DOHH2 (cell line): ENCODE data around the gene STPG3.

Source experiments
- H3F3A ChIP-seq: fragments of 200-600 bp; sonication (generic), shearing (Covaris generic); 2 replicates; pipeline ENCODE4 v1.6.0; 2016; ENCODE audit warnings: antibody characterized with exemption, mild to moderate bottlenecking; ENCODE audit not compliant: control insufficient read depth, insufficient read depth
- H3K27ac ChIP-seq: fragments of 200-600 bp; sonication (generic); 2 replicates; pipeline ENCODE4 v1.5.1; 2014; ENCODE audit warnings: low read depth, mild to moderate bottlenecking, low read length, moderate library complexity
- H3K27me3 ChIP-seq: fragments of 200-600 bp; sonication (generic); 2 replicates; pipeline ENCODE4 v1.6.1; 2014; ENCODE audit warnings: mild to moderate bottlenecking, low read length, mixed read lengths; ENCODE audit not compliant: control insufficient read depth
- H3K36me3 ChIP-seq: fragments of 200-600 bp; sonication (generic); 2 replicates; pipeline ENCODE4 v1.6.1; 2014; ENCODE audit warnings: mild to moderate bottlenecking, low read length, moderate library complexity, mixed read lengths; ENCODE audit not compliant: control insufficient read depth
- H3K4me1 ChIP-seq: fragments of 200-600 bp; sonication (generic); 2 replicates; pipeline ENCODE4 v1.6.1; 2014; ENCODE audit warnings: mild to moderate bottlenecking, low read length, mixed read lengths; ENCODE audit not compliant: control insufficient read depth
- H3K4me2 ChIP-seq: fragments of 200-600 bp; sonication (generic); 2 replicates; pipeline ENCODE4 v1.6.0; 2014; ENCODE audit warnings: mild to moderate bottlenecking, low read length, moderate library complexity
- H3K4me3 ChIP-seq: fragments of 200-600 bp; sonication (generic); 2 replicates; pipeline ENCODE4 v1.5.1; 2014; ENCODE audit warnings: mild to moderate bottlenecking, low read length, mixed read lengths
- H3K79me2 ChIP-seq: fragments of 200-600 bp; sonication (generic); 2 replicates; pipeline ENCODE4 v1.6.1; 2014; ENCODE audit warnings: mild to moderate bottlenecking, low read length, mixed read lengths; ENCODE audit not compliant: control insufficient read depth
- H3K9me2 ChIP-seq: fragments of 200-600 bp; sonication (generic); replicated peaks from 2 replicates; pipeline ENCODE4 v1.6.1; 2014; ENCODE audit warnings: mild to moderate bottlenecking, low read length, mixed read lengths; ENCODE audit not compliant: control insufficient read depth
- H3K9me3 ChIP-seq: fragments of 200-600 bp; sonication (generic); 2 replicates; pipeline ENCODE4 v1.6.1; 2014; ENCODE audit warnings: antibody characterized with exemption, low read length, mixed read lengths; ENCODE audit not compliant: control insufficient read depth, insufficient read depth
- H4K20me1 ChIP-seq: fragments of 200-600 bp; sonication (generic); 2 replicates; pipeline ENCODE4 v1.6.0; 2014; ENCODE audit warnings: low read depth, mild to moderate bottlenecking, antibody characterized with exemption, low read length, moderate library complexity; ENCODE audit not compliant: control insufficient read depth, insufficient read depth
- CTCF ChIP-seq: fragments of 200-600 bp; sonication (generic); IDR thresholded peaks from one replicate; pipeline ENCODE4 v1.5.1; 2014; ENCODE audit warnings: antibody characterized with exemption, mild to moderate bottlenecking, low read depth, low read length; ENCODE audit not compliant: poor library complexity, severe bottlenecking
- EZH2phosphoT487 ChIP-seq: fragments of 200-600 bp; sonication (generic); IDR thresholded peaks from 2 replicates; pipeline ENCODE4 v1.6.1; 2017; ENCODE audit warnings: borderline replicate concordance, mild to moderate bottlenecking, antibody characterized with exemption, low read length, moderate library complexity, mixed read lengths

STPG3 gene

DNA sequence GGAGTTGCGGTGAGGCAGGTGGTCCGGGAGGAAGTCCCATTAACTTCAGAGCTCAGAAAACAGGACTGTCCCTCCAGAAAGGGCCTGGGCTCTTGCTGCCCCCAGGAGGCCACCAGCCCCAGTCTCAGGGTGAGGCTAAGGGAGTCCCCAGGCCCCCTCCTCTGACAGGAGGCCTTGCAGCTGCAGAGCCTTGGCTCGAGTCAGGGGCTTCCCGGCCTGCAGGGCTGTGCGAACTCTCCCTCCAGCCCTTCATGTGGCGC, 3.2 kb upstream of the STPG3 start:
- Histone ChIP-seq H3K4me1 (peaks cover 37% of the 10 kb centered on the region), H3K9me2 (no peaks in the 10 kb centered on the region), H4K20me1 (peaks cover 9% of the 10 kb centered on the region), H3K36me3 (peaks cover 12% of the 10 kb centered on the region), H3F3A (peaks cover 5% of the 10 kb centered on the region; the same call in 1 of the 2 replicates), H3K4me3 (no peak overlapping the region), H3K79me2 (peaks cover 2% of the 10 kb centered on the region), H3K4me2 (no peak overlapping the region), H3K27me3 (no peaks in the 10 kb centered on the region), H3K9me3 (no peaks in the 10 kb centered on the region), H3K27ac (no peak overlapping the region)
- TF ChIP-seq CTCF (no peak), EZH2phosphoT487 (no peak)

GRCh38 chr9:137250329-137251193, 525 bp upstream of the STPG3 start:
- Histone ChIP-seq H3F3A (0 out of 2 replicates have a peak, but pooled peaks cover 3% of the 10 kb centered on the region), H3K4me3 (no peak overlapping the region), H3K4me1 (peaks cover 43% of the 10 kb centered on the region), H3K9me3 (no peaks in the 10 kb centered on the region), H3K79me2 (peaks cover 4% of the 10 kb centered on the region), H4K20me1 (no peaks in the 10 kb centered on the region), H3K4me2 (no peak overlapping the region), H3K27ac (no peak overlapping the region), H3K9me2 (no peaks in the 10 kb centered on the region), H3K36me3 (peaks cover 3% of the 10 kb centered on the region), H3K27me3 (no peaks in the 10 kb centered on the region)
- TF ChIP-seq CTCF = no peak
- TF ChIP-seq EZH2phosphoT487 = no peak

DNA sequence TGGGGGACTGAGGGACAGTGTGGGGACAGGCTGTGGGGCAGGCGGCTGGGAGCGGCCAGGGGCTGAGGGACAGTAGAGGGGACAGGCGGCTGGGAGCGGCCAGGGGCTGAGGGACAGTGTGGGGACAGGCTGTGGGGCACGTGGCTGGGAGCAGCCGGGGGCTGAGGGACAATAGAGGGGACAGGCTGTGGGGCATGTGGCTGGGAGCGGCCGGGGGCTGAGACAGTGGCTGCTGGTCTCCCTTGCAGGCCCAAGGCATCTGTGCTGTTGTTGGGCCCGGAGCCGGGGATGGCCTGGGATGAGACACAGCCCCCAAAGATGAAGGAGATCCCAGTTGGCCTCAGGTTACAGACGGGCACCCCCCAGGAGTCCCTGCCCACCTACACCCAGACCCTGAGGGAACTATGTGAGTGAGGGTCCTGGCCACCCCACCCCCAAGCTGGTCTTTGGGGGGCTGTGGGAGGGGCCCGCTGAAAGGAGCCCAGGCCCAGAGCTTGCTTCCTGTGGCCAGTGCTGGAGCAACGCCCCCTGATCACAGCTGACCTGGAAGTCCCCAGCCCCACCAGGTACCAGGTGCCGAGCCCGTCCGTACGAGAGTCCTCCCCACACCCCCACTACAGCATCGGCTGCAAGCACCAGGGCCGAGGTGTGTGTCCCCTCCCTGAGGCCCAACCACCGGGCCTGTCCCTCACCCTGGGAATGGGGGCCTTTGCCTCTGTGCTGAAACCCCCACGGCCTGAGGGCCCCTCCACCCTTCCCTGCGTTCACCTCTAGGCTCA, 593 bp downstream of the STPG3 start:
- Histone ChIP-seq H3K79me2 (peaks cover 15% of the 10 kb centered on the region), H3F3A (0 out of 2 replicates have a peak, but pooled peaks cover 3% of the 10 kb centered on the region), H4K20me1 (no peaks in the 10 kb centered on the region), H3K27ac (no peak overlapping the region), H3K36me3 (peaks cover 14% of the 10 kb centered on the region), H3K4me3 (no peak overlapping the region), H3K27me3 (no peaks in the 10 kb centered on the region), H3K9me2 (no peaks in the 10 kb centered on the region), H3K4me1 (peaks cover 41% of the 10 kb centered on the region), H3K9me3 (no peaks in the 10 kb centered on the region), H3K4me2 (no peak overlapping the region)
- TF ChIP-seq EZH2phosphoT487 (no peak), CTCF (no peak)
